Neural crest cell (in vitro differentiated cells): ENCODE measurements around the gene ATP13A2. TPM values are rescaled to one million over a fixed set of nuclear protein-coding genes. Genes with fewer than 3 reads are reported as not detected.

Experiments
- DNase-seq: peaks from one replicate; pipeline ENCODE4 v3.0.0; 2021; ENCODE audit warnings: low read depth, mixed read lengths, low spot score
- H3K27ac Mint-ChIP-seq: one replicate; pipeline ENCODE4 v1.8.0; 2021; ENCODE audit warnings: mild to moderate bottlenecking, mixed read lengths; ENCODE audit not compliant: unreplicated experiment
- H3K27me3 Mint-ChIP-seq: 2 replicates; pipeline ENCODE4 v1.8.0; 2021; ENCODE audit warnings: low read depth, mild to moderate bottlenecking, mixed read lengths
- H3K36me3 Mint-ChIP-seq: 2 replicates; pipeline ENCODE4 v1.8.0; 2021; ENCODE audit warnings: low read depth, mild to moderate bottlenecking, mixed read lengths
- H3K4me1 Mint-ChIP-seq: 2 replicates; pipeline ENCODE4 v1.8.0; 2021; ENCODE audit warnings: mixed read lengths
- H3K4me3 Mint-ChIP-seq: one replicate; pipeline ENCODE4 v1.8.0; 2021; ENCODE audit warnings: mild to moderate bottlenecking, mixed read lengths
- H3K9me3 Mint-ChIP-seq: 2 replicates; pipeline ENCODE4 v1.8.0; 2021; ENCODE audit warnings: mixed read lengths
- CTCF ChIP-seq: fragments of 200-600 bp; sonication (generic); conservative IDR thresholded peaks from 2 replicates; pipeline ENCODE4 v1.5.0; 2021; ENCODE audit warnings: antibody characterized with exemption, mild to moderate bottlenecking
- total RNA-seq: library from RNA; stranded (reverse); gene quantifications from 2 replicates; pipeline ENCODE4 v1.2.1, GENCODE V29; 2021

Gene ATP13A2
- total RNA-seq, 1 donor from 2014 or later, result 53.9 TPM

- H3K27ac Mint-ChIP-seq, result no peak overlapping the region
- no peaks in the 10 kb centered on the region for H3K9me3 Mint-ChIP-seq
- H3K36me3 Mint-ChIP-seq, result no peaks in the 10 kb centered on the region
Measured at GRCh38 chr1:16975211-16975610, 36.5 kb downstream of the ATP13A2 start.

GRCh38 chr1:16973215-16973614 is 38.5 kb downstream of the ATP13A2 start:
- H3K36me3 Mint-ChIP-seq, result no peaks in the 10 kb centered on the region
- no peak overlapping the region for H3K4me3 Mint-ChIP-seq
- no peaks in the 10 kb centered on the region for H3K9me3 Mint-ChIP-seq
- no peak for TF ChIP-seq CTCF
- H3K27me3 Mint-ChIP-seq, result no peaks in the 10 kb centered on the region
- DNase-seq, result no peak
- peaks cover 44% of the 10 kb centered on the region for H3K4me1 Mint-ChIP-seq
- no peak overlapping the region for H3K27ac Mint-ChIP-seq

More at GRCh38 chr1:16975211-16975610, 36.5 kb downstream of the ATP13A2 start:
- H3K27me3 Mint-ChIP-seq, result no peaks in the 10 kb centered on the region
- no peak for TF ChIP-seq CTCF
- H3K4me1 Mint-ChIP-seq, result peaks cover 44% of the 10 kb centered on the region
- no peak for DNase-seq
- no peak overlapping the region for H3K4me3 Mint-ChIP-seq

GRCh38 chr1:16972189-16972895 is 39.4 kb downstream of the ATP13A2 start:
- Mint-ChIP-seq H3K27ac (peak overlapping the region; percentile 83), H3K4me1 (peaks cover 38% of the 10 kb centered on the region), H3K9me3 (no peaks in the 10 kb centered on the region), H3K27me3 (no peaks in the 10 kb centered on the region), H3K4me3 (peak overlapping the region; percentile 80), H3K36me3 (no peaks in the 10 kb centered on the region)
- TF ChIP-seq CTCF, result no peak
- DNase-seq, result no peak

- Mint-ChIP-seq H3K27ac (no peak overlapping the region), H3K4me3 (no peak overlapping the region), H3K4me1 (peaks cover 33% of the 10 kb centered on the region), H3K36me3 (no peaks in the 10 kb centered on the region), H3K9me3 (no peaks in the 10 kb centered on the region), H3K27me3 (no peaks in the 10 kb centered on the region)
- DNase-seq, result no peak
- no peak for TF ChIP-seq CTCF
Measured at GRCh38 chr1:16971341-16972188, 40.2 kb downstream of the ATP13A2 start.

GRCh38 chr1:16970132-16970910 is 41.4 kb downstream of the ATP13A2 start:
- Mint-ChIP-seq H3K9me3 (no peaks in the 10 kb centered on the region), H3K4me1 (peaks cover 28% of the 10 kb centered on the region), H3K4me3 (no peak overlapping the region), H3K27me3 (no peaks in the 10 kb centered on the region), H3K36me3 (no peaks in the 10 kb centered on the region), H3K27ac (no peak overlapping the region)
- no peak for TF ChIP-seq CTCF
- no peak for DNase-seq
